ENCODE data around the gene GLIS1. TPM values are rescaled to one million over a fixed set of nuclear protein-coding genes. Genes with fewer than 3 reads are reported as not detected.

GLIS1 gene
- total RNA-seq, 1 donor from 2014 or later: not detected

DNA sequence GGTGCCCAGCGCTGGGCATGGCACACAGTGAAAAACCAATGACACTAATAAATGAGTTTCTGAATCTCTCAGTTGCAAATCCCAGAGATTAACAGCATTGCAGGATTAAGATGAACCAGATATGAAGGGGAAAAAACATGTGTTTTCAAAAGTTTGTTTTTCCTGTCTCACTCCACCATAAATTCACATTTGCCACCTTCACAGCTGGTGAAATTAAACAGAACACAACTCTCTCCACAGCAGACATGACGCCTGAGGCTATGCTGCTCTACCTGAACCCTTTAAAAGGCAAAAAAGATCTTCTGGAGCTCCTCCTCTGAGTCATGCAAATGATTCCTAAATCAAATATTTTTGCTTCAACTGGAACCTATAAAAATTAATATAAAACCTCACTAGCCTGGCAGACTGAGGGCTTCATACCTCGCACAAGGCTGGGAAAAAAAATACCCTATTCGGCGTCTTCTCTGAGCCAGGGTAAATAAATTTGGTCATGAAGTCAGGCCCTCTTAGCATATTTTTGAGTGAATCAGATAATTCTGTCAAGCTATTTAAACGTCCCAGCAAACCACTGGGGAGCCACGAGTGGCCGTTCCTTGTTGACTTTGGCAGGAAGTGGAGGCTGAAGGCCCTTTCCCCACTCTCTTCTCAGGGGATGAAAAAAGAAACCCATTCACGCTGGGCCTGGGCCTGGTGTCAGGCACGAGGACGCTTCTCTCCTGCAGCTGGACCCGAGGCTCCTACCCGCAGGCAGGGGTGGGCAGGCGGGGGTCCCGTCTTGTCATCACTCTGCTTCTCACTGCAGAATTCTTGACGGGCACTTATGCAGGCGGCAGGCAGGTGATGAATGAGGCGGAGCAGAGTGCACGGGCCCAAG, 226.8 kb downstream of the GLIS1 start:
- DNase-seq (ENCODE audit: low read depth, low spot score): no peak

DNA sequence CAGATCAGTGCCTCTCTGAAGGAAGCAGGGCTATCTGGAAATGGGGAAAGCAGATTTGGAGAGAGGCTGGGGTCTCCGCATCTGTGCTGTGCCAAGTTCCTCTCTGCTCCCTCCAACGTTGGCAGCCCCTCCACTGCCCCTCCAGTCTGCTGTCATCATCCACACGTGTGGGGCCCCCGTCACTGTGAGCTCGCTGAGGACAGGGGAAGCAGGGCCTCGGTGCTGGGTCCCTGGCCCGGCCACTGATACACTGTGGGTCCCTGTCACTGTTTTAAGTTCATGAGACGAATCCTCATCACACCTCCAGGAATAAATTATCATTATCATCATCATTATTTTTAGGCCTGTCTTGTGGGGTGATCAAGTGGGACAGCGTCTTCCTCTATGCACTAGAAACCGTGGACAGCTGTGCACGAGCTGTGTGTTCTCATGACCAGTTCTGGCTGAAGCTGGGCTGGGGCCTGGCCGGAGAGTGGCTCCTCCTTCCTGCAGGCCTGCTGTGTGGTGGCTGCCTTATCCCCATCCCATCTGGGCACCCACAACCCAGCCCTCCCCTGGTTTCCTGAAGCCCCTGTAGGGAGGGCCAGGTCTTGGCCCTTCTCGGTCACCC, 227.5 kb downstream of the GLIS1 start:
- DNase-seq (ENCODE audit: low read depth, low spot score): no peak

DNA sequence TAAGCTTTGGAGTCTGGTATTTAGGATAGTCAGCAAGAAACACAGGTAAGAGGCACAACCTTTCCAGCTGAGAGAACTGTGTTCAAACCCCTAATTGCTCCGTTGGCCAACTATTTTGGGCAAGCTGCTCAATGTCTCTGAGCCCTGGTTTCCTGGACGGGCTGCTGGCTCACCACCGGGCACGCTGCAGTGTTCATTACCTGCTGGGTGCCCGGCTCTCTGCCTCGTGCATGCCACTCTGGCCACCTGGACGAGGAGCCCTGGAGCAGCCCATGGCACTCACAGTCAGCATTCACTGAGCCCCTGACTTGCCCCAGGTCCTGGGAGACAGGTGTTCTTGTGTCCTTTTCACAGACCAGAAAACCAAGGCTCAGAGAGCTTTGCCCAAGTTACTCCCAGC, 228.7 kb downstream of the GLIS1 start:
- DNase-seq (ENCODE audit: low read depth, low spot score): no peak

DNA sequence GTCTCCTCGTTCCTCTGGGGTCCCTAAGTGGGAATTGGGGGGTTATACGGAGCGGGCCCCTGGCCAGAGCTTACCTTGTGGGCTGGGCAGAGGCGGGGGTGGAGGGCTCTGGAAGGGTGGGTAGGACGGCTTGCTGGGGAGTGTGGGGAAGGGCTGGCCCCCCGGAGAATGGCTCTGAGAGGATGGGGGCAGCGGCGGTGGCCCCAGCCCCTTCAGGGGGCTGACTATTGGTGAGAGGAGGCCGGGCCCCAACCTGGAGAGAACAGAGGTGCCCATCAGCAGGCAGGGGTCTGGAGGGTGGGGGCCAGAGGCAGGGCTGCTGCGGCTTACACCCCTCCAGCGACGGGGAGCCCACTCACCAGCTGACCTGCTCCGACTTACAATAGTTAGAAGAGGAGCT, 229.2 kb downstream of the GLIS1 start:
- no peak for DNase-seq (ENCODE audit: low read depth, low spot score)

DNA sequence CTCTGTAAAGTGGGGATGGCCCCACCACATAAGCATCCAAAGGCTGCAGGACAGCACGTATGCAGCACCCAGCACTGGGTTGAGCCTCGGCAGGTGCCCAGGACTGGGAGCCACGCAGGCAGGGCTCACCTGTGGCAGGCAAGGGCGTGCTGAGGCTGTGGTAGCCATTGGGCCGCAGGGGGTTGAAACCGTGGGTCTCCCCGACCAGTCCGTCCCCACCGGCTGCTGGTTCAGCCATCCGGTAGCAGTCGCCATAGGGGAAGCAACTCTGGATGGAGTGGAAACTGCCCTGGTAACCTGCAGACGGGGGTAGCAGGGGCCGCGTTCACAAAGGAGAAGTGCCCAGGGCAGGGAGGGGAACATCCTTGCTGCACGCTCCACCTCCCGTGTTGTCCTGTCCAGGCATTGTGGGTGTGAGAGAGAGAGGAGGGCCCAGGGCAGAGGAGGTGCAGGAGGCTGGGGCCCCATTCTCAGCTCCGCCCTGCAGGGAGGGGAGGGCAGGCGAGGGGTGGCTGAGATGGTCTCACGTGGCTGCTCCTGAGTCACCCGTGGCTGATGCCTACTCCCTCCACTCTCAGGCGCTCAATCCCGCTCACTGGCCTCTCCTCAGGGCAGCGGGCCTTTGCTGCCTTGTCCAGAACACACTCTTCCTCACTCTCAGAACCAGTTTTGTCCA, 229.8 kb downstream of the GLIS1 start:
- no peak for DNase-seq (ENCODE audit: low read depth, low spot score)

DNA sequence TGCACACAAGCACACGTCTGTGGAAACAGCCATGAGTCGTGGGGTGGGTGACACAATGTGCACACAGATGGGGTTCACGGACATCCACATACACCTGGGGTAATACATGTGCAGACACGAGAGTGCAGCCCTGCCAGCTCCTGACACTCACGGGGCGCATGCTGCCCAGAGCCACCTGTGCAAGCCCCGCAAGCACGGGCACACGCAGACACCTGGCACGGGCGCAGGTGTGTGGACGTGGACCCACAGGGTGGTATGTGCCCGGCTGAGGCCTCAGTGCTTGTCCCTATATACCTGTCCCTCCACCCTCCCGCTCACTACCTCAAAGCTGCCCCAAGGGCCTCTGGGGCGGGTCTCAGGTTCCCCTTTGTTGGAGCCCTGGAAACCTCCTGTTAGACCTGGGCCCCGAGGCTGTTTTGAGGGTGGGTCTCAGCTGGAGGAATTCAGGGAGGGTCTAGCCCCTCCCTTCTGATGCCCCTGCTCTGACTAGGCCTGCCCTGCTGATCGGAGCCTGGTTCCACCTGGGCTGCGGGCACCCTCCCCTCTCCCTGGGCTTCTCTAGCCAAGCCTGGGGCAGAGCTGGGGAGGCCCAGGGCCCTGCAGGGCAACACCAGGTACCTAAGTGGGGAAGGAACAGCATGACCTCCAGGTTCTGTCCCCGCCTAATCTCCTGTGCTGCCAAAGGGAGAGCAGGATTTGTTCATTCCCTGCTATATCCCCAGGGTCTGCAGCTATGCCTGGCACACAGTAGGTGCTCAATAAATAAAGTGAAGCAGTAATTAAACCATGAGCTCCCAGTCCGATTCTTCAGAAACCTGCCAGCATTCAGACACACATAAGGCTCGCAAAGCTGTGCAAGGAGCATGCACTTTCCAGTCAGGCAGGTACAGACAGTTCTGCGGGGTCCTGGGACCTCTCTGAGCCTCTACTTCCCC, 230.6 kb downstream of the GLIS1 start:
- no peak for DNase-seq (ENCODE audit: low read depth, low spot score)

DNA sequence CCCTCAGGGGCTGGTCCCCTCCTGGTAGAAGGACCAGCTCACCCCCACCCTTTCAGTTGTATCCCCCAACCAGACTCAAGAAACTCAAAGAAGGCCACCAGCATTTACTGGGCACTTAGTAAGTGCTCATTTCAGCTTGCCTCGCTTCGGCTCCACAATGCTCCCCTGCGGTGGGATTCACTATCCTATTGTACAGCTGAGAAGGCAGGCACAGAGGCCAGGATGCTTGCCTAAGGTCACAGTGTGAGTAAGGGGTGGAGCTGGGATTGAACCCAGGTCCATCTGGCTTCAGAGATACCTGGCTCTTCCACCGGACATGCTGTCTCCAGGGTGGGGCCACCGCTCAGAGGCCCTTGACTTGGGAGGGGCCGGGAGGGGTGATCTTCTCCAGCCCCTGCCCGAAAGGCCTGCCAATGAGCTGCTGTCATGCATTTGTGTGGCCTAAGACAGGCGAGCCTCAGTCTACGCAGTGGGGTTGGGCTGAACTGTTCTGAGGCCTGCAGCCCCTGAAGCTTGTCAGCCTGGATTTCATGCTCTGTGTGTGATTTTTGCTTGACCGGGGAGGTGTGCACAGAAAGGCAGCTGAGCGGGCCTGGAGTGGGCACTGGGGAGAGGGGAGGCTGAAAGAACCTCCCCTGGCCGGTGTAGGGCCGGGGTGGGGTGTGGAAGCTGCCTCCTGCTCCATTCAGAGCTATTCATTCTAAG, 231.7 kb downstream of the GLIS1 start:
- DNase-seq (ENCODE audit: low read depth, low spot score): no peak

DNA sequence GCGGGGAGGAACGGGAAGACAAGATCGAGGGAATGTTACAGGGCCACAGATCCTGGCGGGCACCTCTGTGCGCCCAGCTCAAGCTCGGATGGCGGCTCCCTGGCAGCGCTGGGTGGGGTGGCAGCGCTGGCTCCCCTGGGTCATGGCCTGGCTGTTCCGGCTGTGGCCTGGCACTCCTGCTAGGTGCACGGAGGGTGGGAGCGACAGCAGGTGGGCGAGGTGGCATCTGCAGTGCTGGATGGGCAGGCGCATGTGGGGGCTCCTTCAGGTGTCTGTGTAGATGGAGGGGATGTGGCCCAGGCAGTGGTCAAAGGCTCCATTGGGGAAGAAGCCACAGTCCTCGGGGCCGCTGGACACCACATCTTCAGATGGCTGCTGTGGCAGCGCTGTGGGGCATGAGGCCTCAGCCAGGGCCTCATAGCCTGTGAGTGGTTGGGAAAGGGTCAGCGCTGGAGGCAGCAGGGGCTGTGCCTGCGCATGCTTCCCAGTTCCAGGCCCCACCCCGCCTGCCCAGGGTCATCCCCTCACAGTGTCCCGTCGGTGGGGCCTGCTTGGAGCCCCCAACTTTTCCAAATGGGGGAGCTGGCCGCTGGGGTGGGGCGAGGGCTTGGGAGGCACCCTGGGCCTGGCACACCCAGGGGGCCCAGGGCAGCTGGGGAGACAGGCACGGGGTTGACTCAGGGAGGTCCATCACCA, 232.5 kb downstream of the GLIS1 start:
- no peak for DNase-seq (ENCODE audit: low read depth, low spot score)

DNA sequence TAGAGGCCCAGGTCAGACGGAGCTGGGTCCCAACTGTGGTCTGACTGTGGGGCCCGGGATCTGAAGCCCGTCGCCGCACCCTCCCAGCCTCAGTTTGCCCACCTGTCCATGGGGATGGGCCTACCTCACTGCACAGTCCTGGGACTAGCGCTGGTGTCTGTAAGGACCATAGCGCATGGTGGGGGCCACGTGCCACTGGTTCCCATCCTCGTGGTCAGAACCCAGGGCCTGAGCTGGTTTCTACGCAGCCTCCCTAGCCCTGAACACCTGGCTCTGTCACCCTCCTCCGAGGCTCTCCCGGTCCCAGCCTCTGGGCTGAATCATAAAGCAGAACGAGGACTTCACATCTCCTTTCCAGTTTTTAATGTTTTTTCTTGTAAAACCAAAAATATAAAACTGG, 233.1 kb downstream of the GLIS1 start:
- no peak for DNase-seq (ENCODE audit: low read depth, low spot score)

DNA sequence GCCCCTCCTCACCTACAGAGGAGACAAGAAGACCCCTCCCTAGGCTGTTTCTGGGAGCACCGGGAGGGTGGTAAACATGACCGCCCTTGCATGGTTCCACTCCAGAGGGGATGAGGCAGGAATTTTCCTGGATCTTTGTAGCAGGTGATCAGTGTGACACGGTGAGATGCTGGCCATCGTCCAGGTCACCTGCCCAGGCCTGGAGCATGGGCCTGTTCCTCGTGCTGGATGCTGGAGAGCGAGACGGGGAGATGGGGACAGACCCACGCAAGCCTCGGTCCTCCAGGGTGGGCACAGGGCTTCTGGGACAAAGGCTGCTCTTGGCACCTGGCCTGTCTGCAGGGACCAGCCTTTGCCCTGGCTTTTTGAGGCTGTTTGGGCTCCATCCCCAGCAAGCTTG, 233.6 kb downstream of the GLIS1 start:
- no peak for DNase-seq (ENCODE audit: low read depth, low spot score)

DNA sequence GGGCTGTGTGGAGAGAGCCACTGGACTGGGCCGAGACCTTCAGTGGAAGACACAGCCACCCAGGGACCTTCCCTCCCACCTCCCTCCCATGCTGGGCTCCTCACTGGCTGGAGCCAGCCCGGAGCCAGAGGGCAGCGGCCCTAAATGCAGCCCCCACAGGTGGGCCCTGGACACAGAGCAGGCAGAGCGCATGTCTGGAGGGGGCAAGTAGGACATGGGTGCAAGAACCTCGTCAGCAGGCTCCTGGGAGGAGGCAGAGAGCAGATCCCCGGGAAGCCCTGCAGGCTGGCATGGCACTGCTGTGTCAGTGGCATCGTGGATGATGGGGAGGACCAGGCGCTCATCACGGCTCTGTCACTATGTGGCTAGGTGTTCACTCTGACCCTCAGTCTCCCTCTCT, 234.1 kb downstream of the GLIS1 start:
- DNase-seq (ENCODE audit: low read depth, low spot score): no peak

DNA sequence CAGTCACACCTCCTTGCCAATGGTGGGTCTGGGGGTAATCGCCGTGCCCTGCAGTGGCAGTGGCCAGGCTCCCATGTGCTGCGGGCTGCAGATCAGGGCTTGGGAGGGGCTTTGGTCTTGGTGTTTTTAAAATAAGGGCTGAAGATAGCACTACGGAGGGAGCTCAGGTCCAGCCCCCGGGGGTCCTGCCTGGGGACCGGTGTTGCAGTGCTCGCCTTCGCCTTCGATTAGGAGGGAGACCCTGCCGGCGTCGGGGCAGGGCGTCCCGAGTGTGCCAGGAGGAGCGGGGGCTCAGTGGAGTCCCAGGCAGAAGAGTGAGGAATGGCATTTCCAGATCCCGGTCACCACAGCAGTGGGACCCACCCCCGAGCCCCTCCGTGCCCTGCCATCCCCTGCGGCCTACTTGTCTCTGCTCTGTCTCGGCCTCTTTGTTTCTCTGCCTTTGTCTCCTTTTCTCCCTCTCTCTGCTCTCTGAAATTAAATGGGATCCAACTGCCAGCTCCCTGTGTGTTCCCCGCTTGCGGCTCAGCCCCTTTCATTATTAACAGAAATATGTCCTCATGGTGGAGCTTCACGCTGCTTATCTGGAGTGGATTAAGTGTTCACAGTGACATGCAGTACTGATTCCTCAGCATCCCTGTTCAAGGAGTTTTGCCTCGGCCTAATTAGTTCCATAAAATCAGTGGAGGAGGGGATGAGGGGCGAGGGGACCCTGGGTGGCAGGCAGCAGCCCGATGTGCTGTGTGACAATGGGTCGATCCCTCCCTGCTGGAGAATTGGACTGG, 235.3 kb downstream of the GLIS1 start:
- no peak for DNase-seq (ENCODE audit: low read depth, low spot score)

DNA sequence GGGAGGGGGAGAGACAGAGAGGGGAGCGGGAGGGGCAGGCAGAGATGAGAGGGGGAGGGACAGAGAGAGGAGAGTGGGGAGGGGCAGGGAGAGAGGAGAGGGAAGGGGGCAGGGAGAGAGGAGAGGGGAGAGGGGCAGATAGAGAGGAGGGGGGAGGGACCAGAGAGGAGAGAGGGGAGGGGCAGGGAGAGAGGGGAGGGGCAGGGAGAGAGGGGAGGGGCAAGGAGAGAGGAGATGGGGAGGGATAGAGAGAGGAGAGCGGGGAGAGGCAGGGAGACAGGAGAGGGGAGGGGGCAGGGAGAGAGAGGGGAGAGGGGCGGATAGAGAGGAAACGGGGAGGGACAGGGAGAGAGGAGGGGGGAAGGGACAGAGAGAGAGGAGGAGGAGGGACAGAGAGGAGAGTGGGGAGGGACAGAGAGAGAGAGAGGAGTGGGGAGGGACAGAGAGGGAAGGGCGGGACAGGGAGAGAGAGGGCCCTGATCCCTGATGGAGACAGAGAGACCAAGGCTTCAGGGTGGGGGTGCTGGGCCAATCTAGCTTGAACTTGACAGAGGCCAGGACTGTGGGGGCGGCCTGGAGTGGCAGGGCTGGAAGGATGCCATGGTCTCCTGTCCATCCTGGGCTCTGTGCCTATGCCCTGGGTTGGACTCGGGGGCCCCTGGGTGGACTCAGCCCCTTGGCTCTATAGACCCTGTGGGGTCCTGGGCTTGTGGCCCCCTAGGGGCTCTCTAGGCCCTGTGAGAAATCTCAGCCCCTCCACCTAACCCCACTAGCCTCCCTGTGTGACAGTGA, 236.1 kb downstream of the GLIS1 start:
- DNase-seq (ENCODE audit: low read depth, low spot score): no peak

DNA sequence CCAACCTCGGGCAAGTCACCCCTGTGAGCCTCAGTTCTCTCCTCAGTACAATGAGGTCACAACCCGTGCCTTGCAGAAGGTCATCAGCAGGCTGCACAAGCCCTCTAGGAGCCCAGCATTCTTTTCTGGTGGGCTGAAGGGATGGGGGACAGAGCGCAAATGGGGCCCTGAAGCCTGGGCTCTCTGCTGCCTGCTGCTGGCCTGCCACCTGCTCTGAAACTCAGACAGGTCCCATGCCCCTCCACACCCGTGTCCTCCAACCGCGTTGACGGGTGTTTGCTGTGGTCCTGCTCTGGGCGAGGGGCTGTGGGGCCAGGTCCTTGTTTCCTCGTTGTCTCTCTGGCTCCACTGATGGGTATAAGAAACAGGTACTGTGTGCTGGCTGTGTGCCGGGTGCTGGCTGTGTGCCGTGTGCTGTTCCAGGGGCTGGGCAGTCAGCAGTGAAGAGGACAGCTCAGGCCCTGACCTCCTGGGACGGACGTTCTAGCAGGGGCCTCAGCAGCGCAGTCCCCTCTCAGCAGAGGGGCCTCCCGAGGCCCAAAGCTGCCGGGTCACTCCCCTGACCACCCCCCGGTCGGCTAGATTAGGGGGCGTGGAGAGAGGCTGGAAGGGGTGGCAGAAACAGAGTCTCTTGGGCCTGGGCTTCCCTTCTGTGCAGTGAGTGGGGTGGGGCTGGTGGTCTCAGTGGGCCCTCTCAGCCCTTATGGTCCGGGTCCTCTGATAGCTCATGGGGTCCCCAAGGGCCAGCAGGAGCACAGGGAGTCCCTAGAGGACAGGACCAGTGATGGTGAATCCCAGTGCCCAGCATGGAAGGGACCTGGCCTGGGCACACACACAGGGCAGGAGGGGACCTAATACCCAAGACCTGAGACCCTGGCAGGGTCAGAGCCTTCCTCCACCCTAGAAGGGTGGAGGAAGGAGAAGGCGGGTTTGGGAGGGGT, 237.6 kb downstream of the GLIS1 start:
- DNase-seq (ENCODE audit: low read depth, low spot score): no peak

DNA sequence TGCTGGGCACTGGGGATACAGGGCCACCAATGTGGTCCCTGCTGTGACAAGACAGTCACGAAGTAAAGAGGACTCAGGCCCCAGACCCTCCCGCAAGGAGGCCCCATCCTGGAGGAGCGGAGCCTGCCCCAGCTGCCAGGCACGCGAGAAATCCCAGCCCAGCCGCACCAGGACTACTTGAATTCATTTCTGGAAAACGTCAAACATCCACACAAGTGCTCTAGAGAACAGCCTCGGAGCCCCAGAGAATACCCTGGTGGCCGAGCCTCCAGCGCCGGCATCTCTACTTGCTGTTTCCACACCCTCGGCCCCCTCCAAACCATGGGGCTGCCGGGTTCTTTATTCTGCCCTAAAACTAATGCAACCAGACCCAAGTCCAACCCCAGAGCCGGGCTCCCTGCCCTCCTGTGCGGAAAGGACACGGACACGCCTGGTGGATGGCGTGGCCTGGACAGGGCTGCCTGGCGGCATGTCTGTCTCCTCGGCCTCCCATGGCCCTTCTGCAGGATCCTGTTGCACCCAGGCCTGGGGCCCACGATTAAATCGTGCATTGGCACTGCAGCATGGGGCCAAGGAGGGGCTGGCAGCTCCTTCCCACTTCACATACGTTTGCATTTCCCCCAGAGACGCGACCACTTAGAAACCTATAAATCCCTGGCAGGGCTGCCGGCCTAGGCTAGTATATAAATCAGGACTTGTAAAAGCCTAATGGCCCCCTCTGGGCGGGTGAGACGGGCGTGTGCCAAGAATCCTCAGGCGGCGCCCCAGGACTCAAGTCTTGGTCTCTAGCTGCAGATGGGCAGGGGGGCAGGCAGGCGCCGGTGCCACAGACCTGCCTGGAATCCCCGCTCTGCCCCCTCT, 238.5 kb downstream of the GLIS1 start:
- no peak for DNase-seq (ENCODE audit: low read depth, low spot score)
